Activated gamma-delta T cell treated with anti-CD3 and anti-CD28 coated beads, Interleukin-2, amount 50 U/mL, for 16 hours (primary cell): ENCODE measurements around the gene TRPV5.

Experiments
- DNase-seq: peaks from one replicate; pipeline ENCODE4 v3.0.0-alpha.2; 2020; ENCODE audit warnings: low read depth

TRPV5 gene

GRCh38 chr7:142870566-142871259 is 62.8 kb downstream of the TRPV5 start:
- no peak for DNase-seq

- DNase-seq = no peak
Observed at GRCh38 chr7:142870147-142870559, 63.4 kb downstream of the TRPV5 start.

GRCh38 chr7:142869434-142869833 is 64.1 kb downstream of the TRPV5 start:
- DNase-seq = no peak

GRCh38 chr7:142868986-142869415 is 64.5 kb downstream of the TRPV5 start:
- no peak for DNase-seq

- DNase-seq = no peak
Observed at GRCh38 chr7:142868188-142868985, 65.2 kb downstream of the TRPV5 start.

- DNase-seq = no peak
Observed at GRCh38 chr7:142867398-142868187, 66.0 kb downstream of the TRPV5 start.

- no peak for DNase-seq
Observed at GRCh38 chr7:142867097-142867378, 66.5 kb downstream of the TRPV5 start.

GRCh38 chr7:142866361-142867096 is 67.0 kb downstream of the TRPV5 start:
- DNase-seq = no peak

- no peak for DNase-seq
Observed at GRCh38 chr7:142865766-142866165, 67.8 kb downstream of the TRPV5 start.

- DNase-seq = no peak
Observed at GRCh38 chr7:142864980-142865747, 68.4 kb downstream of the TRPV5 start.

GRCh38 chr7:142863891-142864685 is 69.5 kb downstream of the TRPV5 start:
- DNase-seq = no peak

GRCh38 chr7:142862786-142863400 is 70.7 kb downstream of the TRPV5 start:
- DNase-seq = no peak

- no peak for DNase-seq
Observed at GRCh38 chr7:142862351-142862750, 71.2 kb downstream of the TRPV5 start.

GRCh38 chr7:142860968-142861367 is 72.6 kb downstream of the TRPV5 start:
- no peak for DNase-seq

- no peak for DNase-seq
Observed at GRCh38 chr7:142859829-142860228, 73.7 kb downstream of the TRPV5 start.

- no peak for DNase-seq
Observed at GRCh38 chr7:142859411-142859810, 74.1 kb downstream of the TRPV5 start.
